ENCODE measurements around the gene SLC9A7. TPM values are rescaled to one million over a fixed set of nuclear protein-coding genes. Genes with fewer than 3 reads are reported as not detected.
"Not testable (repeated sequence)": the region's sequence is repeated elsewhere in the genome, so short reads cannot be mapped to it uniquely, and the experiment has no call there.

SLC9A7 gene
- total RNA-seq, 1 donor from 2014 or later = 7.9 TPM

- Histone ChIP-seq H3K27me3 (ENCODE audit: low read depth) (no peaks in the 10 kb centered on the region), H3K4me3 (no peak overlapping the region), H3K36me3 (no peaks in the 10 kb centered on the region), H3K9me3 (no peaks in the 10 kb centered on the region), H3K4me1 (no peaks in the 10 kb centered on the region), H3K27ac (no peak overlapping the region)
- no peak for TF ChIP-seq CTCF (IDR thresholded peaks at IDR 0.05)
- intact Hi-C loops (cut with DNase I) = no loop called here
- DNase-seq = no peak
- ATAC-seq = no peak
Measured at GRCh38 chrX:46737041-46737440, 21.9 kb downstream of the SLC9A7 start.

GRCh38 chrX:46735622-46736021 is 23.3 kb downstream of the SLC9A7 start:
- H3K36me3 ChIP-seq = no peaks in the 10 kb centered on the region
- no peaks in the 10 kb centered on the region for H3K9me3 ChIP-seq
- no peak for TF ChIP-seq CTCF (IDR thresholded peaks at IDR 0.05)
- DNase-seq (no peak), ATAC-seq (no peak)
- no peak overlapping the region for H3K27ac ChIP-seq
- no peaks in the 10 kb centered on the region for H3K27me3 ChIP-seq (ENCODE audit: low read depth)
- no peak overlapping the region for H3K4me3 ChIP-seq
- H3K4me1 ChIP-seq = no peaks in the 10 kb centered on the region
- intact Hi-C loops (cut with DNase I) = no loop called here

GRCh38 chrX:46733226-46733625 is 25.7 kb downstream of the SLC9A7 start:
- no peaks in the 10 kb centered on the region for H3K36me3 ChIP-seq
- H3K4me3 ChIP-seq = no peak overlapping the region
- intact Hi-C loops (cut with DNase I) = no loop called here
- H3K9me3 ChIP-seq = no peaks in the 10 kb centered on the region
- no peaks in the 10 kb centered on the region for H3K27me3 ChIP-seq (ENCODE audit: low read depth)
- ATAC-seq (no peak), DNase-seq (no peak)
- no peak for TF ChIP-seq CTCF (IDR thresholded peaks at IDR 0.05)
- H3K27ac ChIP-seq = no peak overlapping the region
- H3K4me1 ChIP-seq = no peaks in the 10 kb centered on the region

- no peaks in the 10 kb centered on the region for H3K9me3 ChIP-seq
- H3K4me3 ChIP-seq = no peak overlapping the region
- no peak for DNase-seq
- TF ChIP-seq CTCF (IDR thresholded peaks at IDR 0.05) = no peak
- intact Hi-C loops (cut with DNase I) = no loop called here
- H3K4me1 ChIP-seq = no peaks in the 10 kb centered on the region
- no peak for ATAC-seq
- no peaks in the 10 kb centered on the region for H3K27me3 ChIP-seq (ENCODE audit: low read depth)
- no peaks in the 10 kb centered on the region for H3K36me3 ChIP-seq
- H3K27ac ChIP-seq = no peak overlapping the region
Measured at GRCh38 chrX:46730765-46731164, 28.2 kb downstream of the SLC9A7 start.

GRCh38 chrX:46727441-46727840 is 31.5 kb downstream of the SLC9A7 start:
- DNase-seq = no peak
- intact Hi-C loops (cut with DNase I) = no loop called here

GRCh38 chrX:46723569-46723927 is 35.4 kb downstream of the SLC9A7 start:
- DNase-seq; H3K27ac ChIP-seq; ATAC-seq; H3K4me1 ChIP-seq; H3K4me3 ChIP-seq; H3K36me3 ChIP-seq; intact Hi-C loops (cut with DNase I); H3K27me3 ChIP-seq (ENCODE audit: low read depth); H3K9me3 ChIP-seq: not testable (repeated sequence)

More at GRCh38 chrX:46727441-46727840, 31.5 kb downstream of the SLC9A7 start:
- Histone ChIP-seq H3K4me1 (no peaks in the 10 kb centered on the region), H3K27me3 (ENCODE audit: low read depth) (no peaks in the 10 kb centered on the region), H3K36me3 (no peaks in the 10 kb centered on the region), H3K27ac (no peak overlapping the region), H3K9me3 (no peaks in the 10 kb centered on the region), H3K4me3 (no peak overlapping the region)
- no peak for TF ChIP-seq CTCF (IDR thresholded peaks at IDR 0.05)
- ATAC-seq = no peak
